A673 (cell line): ENCODE data around the gene HEXA.

ENCODE experiments used
- CTCF ChIP-seq: fragments of 300-800, 200-600 bp; sonication (generic); conservative IDR thresholded peaks from 2 replicates; pipeline ENCODE4 v1.5.1; 2017; ENCODE audit warnings: low read depth, mild to moderate bottlenecking, antibody characterized with exemption, low read length, moderate library complexity, mixed read lengths
- EZH2 ChIP-seq: fragments of 200-600 bp; sonication (generic); IDR thresholded peaks from 2 replicates; pipeline ENCODE4 v1.6.1; 2017; ENCODE audit warnings: borderline replicate concordance, low read depth, mild to moderate bottlenecking, mixed read lengths, antibody characterized with exemption, low read length; ENCODE audit not compliant: poor library complexity, severe bottlenecking

- no peak for TF ChIP-seq CTCF
- TF ChIP-seq EZH2, result no peak
Measured at GRCh38 chr15:72420576-72420975, 44.8 kb upstream of the HEXA start.
